IPS-15b (cell line): ENCODE measurements around the gene BIK.

Experiments used
- H3K27me3 ChIP-seq: one replicate; pipeline ENCODE4 v1.6.1; 2013; ENCODE audit warnings: low read length; ENCODE audit not compliant: control insufficient read depth, insufficient read depth
- H3K36me3 ChIP-seq: one replicate; pipeline ENCODE4 v1.6.1; 2013; ENCODE audit warnings: low read length; ENCODE audit not compliant: control insufficient read depth, insufficient read depth
- H3K4me1 ChIP-seq: one replicate; pipeline ENCODE4 v1.6.1; 2013; ENCODE audit warnings: mild to moderate bottlenecking, low read length; ENCODE audit not compliant: control insufficient read depth, insufficient read depth
- H3K4me3 ChIP-seq: one replicate; pipeline ENCODE4 v1.5.1; 2013; ENCODE audit warnings: low read depth, low read length
- H3K9ac ChIP-seq: one replicate; pipeline ENCODE4 v1.6.1; 2013; ENCODE audit warnings: low read depth, mild to moderate bottlenecking, low read length
- H3K9me3 ChIP-seq: one replicate; pipeline ENCODE4 v1.6.1; 2013; ENCODE audit warnings: mild to moderate bottlenecking, low read length; ENCODE audit not compliant: control insufficient read depth, insufficient read depth

Gene BIK

DNA sequence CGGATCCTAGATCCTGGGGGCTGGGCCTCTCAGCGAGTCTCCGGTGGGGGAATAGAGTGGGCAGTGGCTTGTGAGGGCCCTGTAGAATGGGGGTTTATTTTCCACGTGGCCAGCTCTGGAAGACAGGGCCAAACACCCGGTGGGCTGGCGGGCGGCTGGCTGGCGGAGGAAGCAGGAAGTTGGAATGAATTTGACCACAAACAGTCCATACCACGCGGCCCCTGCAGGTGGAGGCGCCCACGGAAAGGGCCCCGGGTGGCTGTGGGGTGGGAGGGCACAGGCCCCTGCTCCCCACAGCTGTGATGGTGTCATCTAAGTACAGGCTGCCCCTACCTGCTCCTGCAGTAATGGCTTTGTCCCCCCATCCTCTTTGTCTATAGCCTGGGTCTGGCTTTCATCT lies 17.6 kb downstream of the BIK start:
- Histone ChIP-seq H3K9me3 (no peaks in the 10 kb centered on the region), H3K36me3 (no peaks in the 10 kb centered on the region), H3K9ac (no peak overlapping the region), H3K27me3 (no peaks in the 10 kb centered on the region), H3K4me3 (no peak overlapping the region), H3K4me1 (peaks cover 4% of the 10 kb centered on the region)

DNA sequence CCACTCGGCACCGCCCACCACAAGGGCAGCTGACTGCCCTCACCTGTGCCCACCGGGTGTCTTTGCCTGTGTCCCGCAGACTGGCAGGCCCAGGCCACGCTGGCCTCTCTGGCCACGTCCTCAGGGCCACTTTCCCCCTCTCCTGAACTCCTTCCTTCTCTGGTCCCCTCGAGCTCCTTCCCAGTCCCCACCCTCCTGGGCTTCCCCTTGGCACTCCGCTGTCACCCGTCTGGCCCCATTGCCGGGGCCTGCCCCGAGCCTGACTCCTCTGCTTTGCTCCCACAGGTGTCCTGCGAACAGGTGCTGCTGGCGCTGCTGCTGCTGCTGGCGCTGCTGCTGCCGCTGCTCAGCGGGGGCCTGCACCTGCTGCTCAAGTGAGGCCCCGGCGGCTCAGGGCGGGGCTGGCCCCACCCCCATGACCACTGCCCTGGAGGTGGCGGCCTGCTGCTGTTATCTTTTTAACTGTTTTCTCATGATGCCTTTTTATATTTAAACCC lies 18.4 kb downstream of the BIK start:
- no peaks in the 10 kb centered on the region for H3K9me3 ChIP-seq
- H3K27me3 ChIP-seq = no peaks in the 10 kb centered on the region
- no peaks in the 10 kb centered on the region for H3K36me3 ChIP-seq
- no peak overlapping the region for H3K4me3 ChIP-seq
- H3K4me1 ChIP-seq = peaks cover 4% of the 10 kb centered on the region
- no peak overlapping the region for H3K9ac ChIP-seq

DNA sequence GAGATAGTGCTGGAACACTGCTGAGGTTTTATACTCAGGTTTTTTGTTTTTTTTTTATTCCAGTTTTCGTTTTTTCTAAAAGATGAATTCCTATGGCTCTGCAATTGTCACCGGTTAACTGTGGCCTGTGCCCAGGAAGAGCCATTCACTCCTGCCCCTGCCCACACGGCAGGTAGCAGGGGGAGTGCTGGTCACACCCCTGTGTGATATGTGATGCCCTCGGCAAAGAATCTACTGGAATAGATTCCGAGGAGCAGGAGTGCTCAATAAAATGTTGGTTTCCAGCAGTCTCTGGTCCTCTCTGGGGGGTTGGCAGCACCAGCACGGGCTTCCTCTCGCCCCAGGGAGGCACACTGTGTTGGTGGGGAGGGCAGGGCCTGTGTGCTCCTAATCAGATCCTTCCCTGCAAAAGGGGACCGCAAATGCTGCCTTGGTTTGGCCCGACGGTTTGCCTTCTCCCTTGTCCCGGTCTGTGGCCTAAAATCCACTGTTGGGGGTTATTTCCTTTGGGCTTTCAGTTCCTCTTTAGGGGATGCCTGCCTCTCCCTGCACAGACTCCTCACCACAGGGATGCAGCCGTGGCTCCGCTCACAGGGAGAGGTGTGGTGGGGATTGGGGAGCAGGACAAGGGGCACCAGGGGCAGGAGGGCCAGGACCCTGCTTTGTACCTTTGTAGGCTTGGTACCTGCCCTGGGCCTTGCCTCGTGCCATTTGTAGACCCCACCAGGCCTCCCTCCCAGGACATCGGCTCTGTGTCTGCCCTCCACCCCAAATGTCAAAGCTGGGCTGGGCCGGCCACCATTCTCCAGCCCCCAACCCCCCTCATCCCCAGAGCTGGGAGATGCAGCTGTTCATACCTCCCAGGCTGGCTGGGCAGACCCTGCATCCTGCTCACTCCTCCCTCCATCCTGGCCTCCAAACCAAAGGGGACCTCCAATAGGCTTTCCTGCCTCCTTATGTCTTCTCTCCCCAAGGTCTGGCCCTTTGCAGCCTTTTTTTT lies 19.2 kb downstream of the BIK start:
- H3K4me3 ChIP-seq = no peak overlapping the region
- H3K36me3 ChIP-seq = peaks cover 5% of the 10 kb centered on the region
- no peak overlapping the region for H3K9ac ChIP-seq
- H3K9me3 ChIP-seq = no peaks in the 10 kb centered on the region
- H3K27me3 ChIP-seq = no peaks in the 10 kb centered on the region
- peaks cover 4% of the 10 kb centered on the region for H3K4me1 ChIP-seq

DNA sequence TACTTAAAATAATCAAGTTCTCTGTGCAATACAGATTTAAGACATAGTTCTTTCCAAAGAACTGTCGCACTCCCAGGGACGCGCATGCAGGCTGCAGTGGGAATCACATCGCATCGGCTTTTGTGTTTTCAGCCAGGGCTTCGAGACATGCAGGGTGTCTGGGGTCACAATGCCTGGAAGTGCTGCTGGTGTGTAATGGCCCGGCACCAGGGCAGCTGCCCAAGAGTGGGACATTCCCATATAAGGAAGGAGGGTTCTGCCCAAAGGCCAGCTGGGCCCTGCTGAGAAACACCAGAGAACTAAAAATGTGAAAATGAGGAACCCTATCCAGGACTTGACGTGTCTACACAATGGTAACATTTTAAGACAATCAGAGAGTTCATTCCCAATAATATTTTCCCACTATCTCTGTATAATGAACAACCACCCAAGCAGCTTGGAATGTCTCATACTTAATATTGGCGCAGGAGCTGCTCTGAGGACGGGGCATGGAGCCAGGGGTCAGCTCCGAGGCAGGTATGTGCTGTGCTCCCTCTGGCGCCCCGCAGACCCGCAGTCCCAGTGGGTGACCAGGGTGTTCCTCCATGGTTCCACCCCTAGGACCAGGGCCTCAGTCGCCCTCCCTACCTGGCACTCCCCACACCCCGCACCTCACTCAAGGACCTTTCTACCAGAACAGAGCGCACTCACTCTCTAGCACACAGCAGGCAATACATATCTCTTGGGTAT lies 21.4 kb downstream of the BIK start:
- H3K36me3 ChIP-seq = peaks cover 14% of the 10 kb centered on the region
- H3K9ac ChIP-seq = no peak overlapping the region
- H3K4me1 ChIP-seq = peaks cover 4% of the 10 kb centered on the region
- no peaks in the 10 kb centered on the region for H3K9me3 ChIP-seq
- H3K27me3 ChIP-seq = no peaks in the 10 kb centered on the region
- no peak overlapping the region for H3K4me3 ChIP-seq

DNA sequence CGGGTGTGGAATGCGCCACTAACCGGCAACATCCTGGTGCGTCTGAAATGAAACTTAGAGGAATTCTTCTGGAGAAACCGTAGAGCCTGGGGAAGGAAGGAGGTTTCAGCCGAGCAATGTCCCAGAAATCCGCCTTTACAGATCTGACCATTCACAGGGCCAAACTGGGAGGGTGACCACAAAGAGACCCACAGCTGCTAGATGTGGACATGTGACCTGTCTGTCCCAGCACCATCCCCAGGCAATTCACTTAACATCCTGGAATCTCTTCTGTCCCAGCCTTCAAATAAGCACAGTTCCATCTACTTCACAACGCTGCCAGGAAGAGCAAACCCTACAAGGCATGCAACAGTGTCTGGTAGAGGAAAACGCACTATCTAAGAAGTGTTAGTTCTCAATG lies 22.9 kb downstream of the BIK start:
- H3K9me3 ChIP-seq = no peaks in the 10 kb centered on the region

DNA sequence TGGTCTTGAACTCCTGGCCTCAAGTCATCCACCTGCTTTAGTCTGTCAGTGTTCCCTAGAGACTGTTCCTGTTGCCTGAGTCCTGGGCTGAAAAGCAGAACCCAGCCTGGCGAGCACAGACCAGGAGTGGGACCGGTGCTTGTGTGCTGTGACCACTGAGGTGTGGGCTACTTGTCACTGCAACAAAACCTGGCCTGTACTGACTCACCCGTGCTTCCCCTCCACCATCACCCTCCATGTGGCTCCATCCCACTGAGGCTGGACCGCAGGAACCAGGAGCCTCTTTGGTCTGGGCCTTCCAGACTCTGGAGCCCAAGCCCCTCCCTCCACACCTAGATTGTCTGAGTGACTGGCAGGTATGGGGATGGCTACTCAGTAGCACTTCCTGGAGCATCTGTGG lies 24.0 kb downstream of the BIK start:
- H3K36me3 ChIP-seq = peaks cover 25% of the 10 kb centered on the region
- H3K9me3 ChIP-seq = no peaks in the 10 kb centered on the region
- H3K27me3 ChIP-seq = no peaks in the 10 kb centered on the region
- no peak overlapping the region for H3K9ac ChIP-seq
- H3K4me3 ChIP-seq = no peak overlapping the region
- peaks cover 2% of the 10 kb centered on the region for H3K4me1 ChIP-seq

More for the DNA sequence above, 22.9 kb downstream of the BIK start:
- Histone ChIP-seq H3K27me3 (no peaks in the 10 kb centered on the region), H3K4me1 (peaks cover 4% of the 10 kb centered on the region), H3K4me3 (no peak overlapping the region), H3K9ac (no peak overlapping the region), H3K36me3 (peaks cover 21% of the 10 kb centered on the region)

DNA sequence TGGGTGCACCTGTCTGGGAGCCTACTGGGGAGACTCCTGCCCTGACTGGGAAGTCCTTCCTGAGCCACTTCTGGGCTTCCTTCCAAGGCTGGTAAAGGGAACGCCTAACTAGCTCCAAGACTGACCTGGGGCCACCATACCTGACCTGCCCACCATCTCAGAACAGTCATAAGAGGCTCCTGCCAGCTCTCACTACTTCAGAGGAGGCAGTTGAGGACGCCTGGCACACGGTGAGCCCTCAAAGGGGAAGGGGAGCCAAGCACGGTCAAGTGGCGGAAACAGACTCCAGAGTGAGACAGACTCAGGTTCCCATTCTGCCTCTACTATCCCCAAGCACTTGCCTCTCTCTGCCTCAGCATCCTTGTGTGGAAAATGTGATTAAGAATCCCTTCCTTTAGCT lies 25.0 kb downstream of the BIK start:
- Histone ChIP-seq H3K4me1 (no peaks in the 10 kb centered on the region), H3K9ac (no peak overlapping the region), H3K4me3 (no peak overlapping the region), H3K36me3 (peaks cover 25% of the 10 kb centered on the region), H3K27me3 (no peaks in the 10 kb centered on the region), H3K9me3 (no peaks in the 10 kb centered on the region)

DNA sequence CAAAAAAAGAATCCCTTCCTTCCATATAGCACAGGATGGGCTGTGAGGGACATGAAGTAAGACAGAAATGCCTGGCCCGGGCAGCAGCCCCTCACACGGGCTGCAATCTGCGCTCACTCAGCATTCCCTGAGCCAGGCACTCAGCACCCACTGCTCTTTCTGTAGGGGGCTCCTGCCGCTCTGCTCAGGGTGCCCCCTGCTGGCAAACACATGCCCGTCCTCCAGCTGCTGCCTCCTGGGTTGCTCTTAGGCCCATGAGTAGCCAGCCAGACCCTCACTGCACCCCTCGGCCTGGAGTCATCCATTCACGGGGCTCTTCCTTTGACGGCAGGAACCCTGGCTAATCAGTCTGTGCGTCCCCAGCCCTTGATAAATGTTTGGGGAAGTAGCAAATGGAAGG lies 25.7 kb downstream of the BIK start:
- peaks cover 25% of the 10 kb centered on the region for H3K36me3 ChIP-seq
- H3K4me1 ChIP-seq = no peaks in the 10 kb centered on the region
- H3K4me3 ChIP-seq = no peak overlapping the region
- H3K27me3 ChIP-seq = no peaks in the 10 kb centered on the region
- no peak overlapping the region for H3K9ac ChIP-seq
- no peaks in the 10 kb centered on the region for H3K9me3 ChIP-seq

DNA sequence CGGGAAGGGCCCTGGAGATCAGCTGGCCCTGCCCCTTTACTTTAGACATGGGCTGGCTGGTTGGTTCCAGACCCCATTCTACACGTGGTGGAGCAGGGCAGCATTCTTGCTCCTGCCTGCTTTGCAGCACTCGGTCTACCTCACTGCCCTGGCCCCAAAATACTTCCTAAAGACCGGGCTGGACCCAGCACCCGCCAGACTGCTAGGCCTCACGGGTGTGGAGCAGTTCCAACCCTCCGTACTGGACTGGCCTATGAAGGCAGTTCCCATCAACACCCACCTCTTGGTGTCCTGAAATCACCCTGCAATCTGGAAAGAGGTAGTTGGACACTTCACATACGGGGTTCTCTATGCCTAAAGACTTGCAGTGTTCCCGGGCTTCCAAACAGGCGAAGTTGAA lies 26.3 kb downstream of the BIK start:
- Histone ChIP-seq H3K36me3 (peaks cover 25% of the 10 kb centered on the region), H3K9ac (no peak overlapping the region), H3K4me3 (no peak overlapping the region)

DNA sequence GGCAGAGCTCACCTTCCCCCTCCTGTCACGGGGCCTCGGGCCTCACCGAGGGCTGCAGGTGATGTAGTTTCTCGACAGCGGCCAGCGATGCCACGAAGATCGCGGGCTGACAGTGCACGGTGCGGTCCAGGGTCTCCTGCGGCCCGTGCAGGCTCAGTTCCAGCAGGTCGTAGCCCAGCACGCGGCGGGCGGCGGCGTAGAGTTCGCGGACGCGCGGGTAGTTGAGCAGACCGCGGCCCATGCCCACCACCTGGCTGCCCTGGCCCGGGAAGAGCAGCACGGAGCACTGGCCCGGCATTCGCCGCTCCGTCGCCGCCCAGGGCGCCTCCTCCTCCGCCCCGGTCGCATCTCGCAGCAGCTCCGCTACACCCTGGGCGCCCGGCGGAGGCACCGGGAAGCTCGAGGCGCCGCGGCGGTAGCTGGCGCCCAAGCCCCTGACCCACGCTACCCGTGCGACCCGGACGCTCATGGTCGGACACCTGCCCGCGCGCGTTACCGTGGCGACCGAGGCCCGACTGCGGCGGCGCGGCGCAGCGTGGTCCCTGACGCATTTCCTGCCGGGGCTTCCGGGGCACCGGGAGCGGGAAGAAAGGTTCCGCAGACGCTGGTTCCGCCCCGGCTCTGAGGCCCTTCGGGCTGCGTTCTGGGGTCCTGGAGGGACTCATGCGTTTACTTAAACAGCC lies 32.5 kb downstream of the BIK start, which contains the start of gene MCAT:
MCAT (minus strand) TSS at position 519 of the 683 bp plus-strand sequence; CDS start at position 469, 50 bp downstream.
- no peaks in the 10 kb centered on the region for H3K4me1 ChIP-seq
- H3K4me3 ChIP-seq = peak within 1 kb of the TSS; percentile 89
- H3K9me3 ChIP-seq = no peaks in the 10 kb centered on the region
- H3K36me3 ChIP-seq = peaks cover 8% of the 10 kb centered on the region
- H3K27me3 ChIP-seq = no peaks in the 10 kb centered on the region
- peak within 1 kb of the TSS; percentile 37 for H3K9ac ChIP-seq

More for the DNA sequence above, 26.3 kb downstream of the BIK start:
- Histone ChIP-seq H3K4me1 (no peaks in the 10 kb centered on the region), H3K27me3 (no peaks in the 10 kb centered on the region), H3K9me3 (no peaks in the 10 kb centered on the region)

DNA sequence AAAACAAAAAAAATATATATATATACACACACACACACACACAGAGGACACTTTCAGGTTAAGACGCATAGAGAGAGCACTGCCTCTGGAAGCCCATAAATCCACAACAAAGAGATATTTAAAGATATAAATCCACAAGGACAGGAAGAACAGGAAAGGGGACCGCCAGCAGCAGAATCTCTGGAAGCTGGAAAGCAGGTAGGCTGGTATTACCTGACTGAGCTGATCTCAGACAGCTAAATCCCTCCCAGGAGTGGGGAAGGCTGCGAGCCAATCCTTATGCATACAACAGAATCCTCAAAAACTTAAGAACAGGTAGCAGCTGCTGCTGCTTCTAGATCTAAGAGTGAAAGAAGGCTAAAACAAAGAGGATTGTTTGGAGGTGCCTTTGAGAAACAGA lies 34.4 kb downstream of the BIK start:
- Histone ChIP-seq H3K4me1 (no peaks in the 10 kb centered on the region), H3K9ac (no peak overlapping the region), H3K9me3 (no peaks in the 10 kb centered on the region), H3K36me3 (no peaks in the 10 kb centered on the region), H3K27me3 (no peaks in the 10 kb centered on the region), H3K4me3 (no peak overlapping the region)
